HEK293 (cell line): ENCODE data around the gene MTMR12.
A peak's percentile ranks its signal among the peaks of the same experiment; 100 is the strongest.

ENCODE experiments used
- FEZF1 ChIP-seq: fragments of 450-650 bp; formaldehyde crosslinking; IDR thresholded peaks from 2 replicates; pipeline ENCODE4 v1.5.1; 2016; ENCODE audit warnings: missing biosample characterization, missing genetic modification characterization
- HIC1 ChIP-seq: fragments of 450-650 bp; formaldehyde crosslinking; IDR thresholded peaks from 2 replicates; pipeline ENCODE4 v1.5.1; 2016; ENCODE audit warnings: missing biosample characterization, missing genetic modification characterization
- HOXD13 ChIP-seq: sonication (generic); formaldehyde crosslinking; IDR thresholded peaks from 2 replicates; pipeline ENCODE4 v1.8.0; 2022; ENCODE audit warnings: missing genetic modification reagents, borderline replicate concordance
- IKZF3 ChIP-seq: fragments of 450-650 bp; IDR thresholded peaks from 2 replicates; pipeline ENCODE4 v1.5.0; 2018; ENCODE audit warnings: missing biosample characterization, mild to moderate bottlenecking, missing genetic modification characterization, moderate library complexity
- KLF7 ChIP-seq: fragments of 450-650 bp; formaldehyde crosslinking; IDR thresholded peaks from 2 replicates; pipeline ENCODE4 v1.5.1; 2016; ENCODE audit warnings: missing biosample characterization, missing genetic modification characterization, borderline replicate concordance
- SP3 ChIP-seq: fragments of 450-650 bp; formaldehyde crosslinking; IDR thresholded peaks from 2 replicates; pipeline ENCODE4 v1.5.1; 2016; ENCODE audit warnings: missing biosample characterization, missing genetic modification characterization
- ZBTB21 ChIP-seq: fragments of 450-650 bp; formaldehyde crosslinking; IDR thresholded peaks from 2 replicates; pipeline ENCODE4 v1.5.1; 2017; ENCODE audit warnings: missing biosample characterization, missing genetic modification characterization
- ZNF112 ChIP-seq: fragments of 450-650 bp; formaldehyde crosslinking; IDR thresholded peaks from 2 replicates; pipeline ENCODE4 v1.5.0; 2017; ENCODE audit warnings: missing biosample characterization, missing genetic modification characterization
- ZNF155 ChIP-seq: fragments of 450-650 bp; formaldehyde crosslinking; IDR thresholded peaks from 2 replicates; pipeline ENCODE4 v1.5.1; 2016; ENCODE audit warnings: missing biosample characterization, missing genetic modification characterization
- ZNF157 ChIP-seq: fragments of 450-650 bp; formaldehyde crosslinking; IDR thresholded peaks from 2 replicates; pipeline ENCODE4 v1.5.1; 2016; ENCODE audit warnings: missing biosample characterization, missing genetic modification characterization
- ZNF174 ChIP-seq: fragments of 450-650 bp; formaldehyde crosslinking; IDR thresholded peaks from 2 replicates; pipeline ENCODE4 v1.5.0; 2017; ENCODE audit warnings: missing biosample characterization, mild to moderate bottlenecking, missing genetic modification characterization
- ZNF19 ChIP-seq: fragments of 450-650 bp; formaldehyde crosslinking; IDR thresholded peaks from 2 replicates; pipeline ENCODE4; 2016; ENCODE audit warnings: missing biosample characterization, missing genetic modification characterization, low read depth
- ZNF202 ChIP-seq: fragments of 450-650 bp; formaldehyde crosslinking; IDR thresholded peaks from 2 replicates; pipeline ENCODE4 v1.5.1; 2016; ENCODE audit warnings: missing biosample characterization, missing genetic modification characterization, borderline replicate concordance
- ZNF350 ChIP-seq: fragments of 450-650 bp; formaldehyde crosslinking; IDR thresholded peaks from 2 replicates; pipeline ENCODE4 v1.5.0; 2017; ENCODE audit warnings: missing biosample characterization, mild to moderate bottlenecking, missing genetic modification characterization
- ZNF394 ChIP-seq: fragments of 450-650 bp; formaldehyde crosslinking; IDR thresholded peaks from 2 replicates; pipeline ENCODE4 v1.5.1; 2016; ENCODE audit warnings: missing biosample characterization, missing genetic modification characterization, mild to moderate bottlenecking, moderate library complexity, borderline replicate concordance
- ZNF501 ChIP-seq: fragments of 450-650 bp; formaldehyde crosslinking; IDR thresholded peaks from 2 replicates; pipeline ENCODE4 v1.5.1; 2016; ENCODE audit warnings: missing biosample characterization, missing genetic modification characterization
- ZNF549 ChIP-seq: fragments of 450-650 bp; IDR thresholded peaks from 2 replicates; pipeline ENCODE4 v1.5.1; 2018; ENCODE audit warnings: missing biosample characterization, missing genetic modification characterization, mild to moderate bottlenecking, inconsistent platforms, moderate library complexity
- ZNF555 ChIP-seq: fragments of 450-650 bp; formaldehyde crosslinking; conservative IDR thresholded peaks from 2 replicates; pipeline ENCODE4 v1.5.1; 2017; ENCODE audit warnings: missing biosample characterization, mild to moderate bottlenecking, missing genetic modification characterization, inconsistent platforms
- ZNF560 ChIP-seq: fragments of 450-650 bp; formaldehyde crosslinking; IDR thresholded peaks from 2 replicates; pipeline ENCODE4 v1.5.1; 2017; ENCODE audit warnings: missing biosample characterization, missing genetic modification characterization, borderline replicate concordance
- ZNF561 ChIP-seq: fragments of 450-650 bp; IDR thresholded peaks from 2 replicates; pipeline ENCODE4 v1.5.1; 2018; ENCODE audit warnings: missing biosample characterization, missing genetic modification characterization, borderline replicate concordance
- ZNF624 ChIP-seq: fragments of 450-650 bp; formaldehyde crosslinking; IDR thresholded peaks from 2 replicates; pipeline ENCODE4 v1.5.1; 2017; ENCODE audit warnings: missing biosample characterization, missing genetic modification characterization
- ZNF654 ChIP-seq: fragments of 450-650 bp; formaldehyde crosslinking; IDR thresholded peaks from 2 replicates; pipeline ENCODE4 v1.5.1; 2016; ENCODE audit warnings: low read depth, missing biosample characterization, missing genetic modification characterization
- ZNF658 ChIP-seq: fragments of 450-650 bp; formaldehyde crosslinking; IDR thresholded peaks from 2 replicates; pipeline ENCODE4; 2016; ENCODE audit warnings: missing biosample characterization, missing genetic modification characterization
- ZNF791 ChIP-seq: fragments of 450-650 bp; formaldehyde crosslinking; IDR thresholded peaks from 2 replicates; pipeline ENCODE4 v1.5.1; 2016; ENCODE audit warnings: missing biosample characterization, missing genetic modification characterization
- ZNF843 ChIP-seq: fragments of 450-650 bp; formaldehyde crosslinking; IDR thresholded peaks from 2 replicates; pipeline ENCODE4 v1.5.1; 2016; ENCODE audit warnings: missing biosample characterization, missing genetic modification characterization
- ZSCAN16 ChIP-seq: fragments of 450-650 bp; formaldehyde crosslinking; IDR thresholded peaks from 2 replicates; pipeline ENCODE4 v1.5.1; 2016; ENCODE audit warnings: missing biosample characterization, missing genetic modification characterization
- ZSCAN30 ChIP-seq: fragments of 450-650 bp; IDR thresholded peaks from 2 replicates; pipeline ENCODE4 v1.5.1; 2018; ENCODE audit warnings: missing biosample characterization, mild to moderate bottlenecking, missing genetic modification characterization, moderate library complexity
- TF ChIP-seq, protein P1 (sequence below): fragments of 450-650 bp; formaldehyde crosslinking; IDR thresholded peaks from 2 replicates; pipeline ENCODE4 v1.5.1; 2016; ENCODE audit warnings: missing biosample characterization, missing genetic modification characterization
- TF ChIP-seq, protein P2 (sequence below): sonication (generic); formaldehyde crosslinking; IDR thresholded peaks from 2 replicates; pipeline ENCODE4 v1.8.1; 2022; ENCODE audit warnings: mild to moderate bottlenecking, moderate library complexity, missing genetic modification reagents
- TF ChIP-seq, protein P3 (sequence below): fragments of 450-650 bp; IDR thresholded peaks from 2 replicates; pipeline ENCODE4 v1.5.1; 2018; ENCODE audit warnings: missing biosample characterization, mild to moderate bottlenecking, missing genetic modification characterization
- TF ChIP-seq, protein P4 (sequence below): fragments of 450-650 bp; formaldehyde crosslinking; IDR thresholded peaks from 2 replicates; pipeline ENCODE4 v1.5.1; 2017; ENCODE audit warnings: missing biosample characterization, mild to moderate bottlenecking, missing genetic modification characterization, moderate library complexity
- TF ChIP-seq, protein P5 (sequence below): fragments of 450-650 bp; formaldehyde crosslinking; IDR thresholded peaks from 2 replicates; pipeline ENCODE4 v1.5.1; 2016; ENCODE audit warnings: missing biosample characterization, missing genetic modification characterization

Gene MTMR12

GRCh38 chr5:32193591-32193990 lies 119.1 kb downstream of the MTMR12 start (continued):
- no peak for TF ChIP-seq ZNF112 (tag by site-specific recombination)
- TF ChIP-seq ZNF791 (tag by site-specific recombination) = no peak
- TF ChIP-seq ZNF560 (tag by site-specific recombination) = no peak
- peak; percentile 98 for TF ChIP-seq ZNF561 (tag by site-specific recombination)
- TF ChIP-seq ZSCAN16 (tag by site-specific recombination) = no peak
- TF ChIP-seq HOXD13 (CRISPR knock-in tag) = peak; percentile 95; the same call in 1 of the 2 replicates
- TF ChIP-seq, protein P1, sequence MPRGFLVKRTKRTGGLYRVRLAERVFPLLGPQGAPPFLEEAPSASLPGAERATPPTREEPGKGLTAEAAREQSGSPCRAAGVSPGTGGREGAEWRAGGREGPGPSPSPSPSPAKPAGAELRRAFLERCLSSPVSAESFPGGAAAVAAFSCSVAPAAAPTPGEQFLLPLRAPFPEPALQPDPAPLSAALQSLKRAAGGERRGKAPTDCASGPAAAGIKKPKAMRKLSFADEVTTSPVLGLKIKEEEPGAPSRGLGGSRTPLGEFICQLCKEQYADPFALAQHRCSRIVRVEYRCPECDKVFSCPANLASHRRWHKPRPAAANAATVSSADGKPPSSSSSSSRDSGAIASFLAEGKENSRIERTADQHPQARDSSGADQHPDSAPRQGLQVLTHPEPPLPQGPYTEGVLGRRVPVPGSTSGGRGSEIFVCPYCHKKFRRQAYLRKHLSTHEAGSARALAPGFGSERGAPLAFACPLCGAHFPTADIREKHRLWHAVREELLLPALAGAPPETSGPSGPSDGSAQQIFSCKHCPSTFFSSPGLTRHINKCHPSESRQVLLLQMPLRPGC (tag by site-specific recombination) = peak; percentile 71; the same call in 1 of the 2 replicates
- TF ChIP-seq ZNF555 (tag by site-specific recombination) = no peak
- no peak for TF ChIP-seq ZNF155 (tag by site-specific recombination)
- TF ChIP-seq ZNF157 = no peak
- peak; percentile 98 for TF ChIP-seq ZSCAN30 (tag by site-specific recombination)
- TF ChIP-seq ZNF549 (tag by site-specific recombination) = no peak
- TF ChIP-seq, protein P2, sequence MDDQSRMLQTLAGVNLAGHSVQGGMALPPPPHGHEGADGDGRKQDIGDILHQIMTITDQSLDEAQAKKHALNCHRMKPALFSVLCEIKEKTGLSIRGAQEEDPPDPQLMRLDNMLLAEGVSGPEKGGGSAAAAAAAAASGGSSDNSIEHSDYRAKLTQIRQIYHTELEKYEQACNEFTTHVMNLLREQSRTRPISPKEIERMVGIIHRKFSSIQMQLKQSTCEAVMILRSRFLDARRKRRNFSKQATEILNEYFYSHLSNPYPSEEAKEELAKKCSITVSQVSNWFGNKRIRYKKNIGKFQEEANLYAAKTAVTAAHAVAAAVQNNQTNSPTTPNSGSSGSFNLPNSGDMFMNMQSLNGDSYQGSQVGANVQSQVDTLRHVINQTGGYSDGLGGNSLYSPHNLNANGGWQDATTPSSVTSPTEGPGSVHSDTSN (CRISPR knock-in tag) = no peak
- TF ChIP-seq HIC1 (tag by site-specific recombination) = peak; percentile 82
- TF ChIP-seq ZNF624 (tag by site-specific recombination) = no peak
- TF ChIP-seq ZNF350 (tag by site-specific recombination) = no peak
- peak; percentile 88 for TF ChIP-seq ZBTB21
- TF ChIP-seq FEZF1 (tag by site-specific recombination) = peak; percentile 91
- TF ChIP-seq ZNF394 (tag by site-specific recombination) = peak; percentile 39; the same call in 1 of the 2 replicates
- TF ChIP-seq IKZF3 (tag by site-specific recombination) = peak; percentile 97
- TF ChIP-seq ZNF654 (tag by site-specific recombination) = no peak
- no peak for TF ChIP-seq SP3 (tag by site-specific recombination)
- TF ChIP-seq, protein P3, sequence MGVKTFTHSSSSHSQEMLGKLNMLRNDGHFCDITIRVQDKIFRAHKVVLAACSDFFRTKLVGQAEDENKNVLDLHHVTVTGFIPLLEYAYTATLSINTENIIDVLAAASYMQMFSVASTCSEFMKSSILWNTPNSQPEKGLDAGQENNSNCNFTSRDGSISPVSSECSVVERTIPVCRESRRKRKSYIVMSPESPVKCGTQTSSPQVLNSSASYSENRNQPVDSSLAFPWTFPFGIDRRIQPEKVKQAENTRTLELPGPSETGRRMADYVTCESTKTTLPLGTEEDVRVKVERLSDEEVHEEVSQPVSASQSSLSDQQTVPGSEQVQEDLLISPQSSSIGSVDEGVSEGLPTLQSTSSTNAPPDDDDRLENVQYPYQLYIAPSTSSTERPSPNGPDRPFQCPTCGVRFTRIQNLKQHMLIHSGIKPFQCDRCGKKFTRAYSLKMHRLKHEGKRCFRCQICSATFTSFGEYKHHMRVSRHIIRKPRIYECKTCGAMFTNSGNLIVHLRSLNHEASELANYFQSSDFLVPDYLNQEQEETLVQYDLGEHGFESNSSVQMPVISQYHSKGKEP = peak; percentile 77; the same call in 1 of the 2 replicates
- peak; percentile 77; the same call in 1 of the 2 replicates for TF ChIP-seq ZNF501 (tag by site-specific recombination)
- no peak for TF ChIP-seq ZNF19
- TF ChIP-seq ZNF174 (tag by site-specific recombination) = no peak
- TF ChIP-seq, protein P4, sequence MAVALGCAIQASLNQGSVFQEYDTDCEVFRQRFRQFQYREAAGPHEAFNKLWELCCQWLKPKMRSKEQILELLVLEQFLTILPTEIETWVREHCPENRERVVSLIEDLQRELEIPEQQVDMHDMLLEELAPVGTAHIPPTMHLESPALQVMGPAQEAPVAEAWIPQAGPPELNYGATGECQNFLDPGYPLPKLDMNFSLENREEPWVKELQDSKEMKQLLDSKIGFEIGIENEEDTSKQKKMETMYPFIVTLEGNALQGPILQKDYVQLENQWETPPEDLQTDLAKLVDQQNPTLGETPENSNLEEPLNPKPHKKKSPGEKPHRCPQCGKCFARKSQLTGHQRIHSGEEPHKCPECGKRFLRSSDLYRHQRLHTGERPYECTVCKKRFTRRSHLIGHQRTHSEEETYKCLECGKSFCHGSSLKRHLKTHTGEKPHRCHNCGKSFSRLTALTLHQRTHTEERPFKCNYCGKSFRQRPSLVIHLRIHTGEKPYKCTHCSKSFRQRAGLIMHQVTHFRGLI (tag by site-specific recombination) = no peak; the same call in 1 of the 2 replicates
- TF ChIP-seq ZNF843 (tag by site-specific recombination) = peak; percentile 96
- TF ChIP-seq ZNF658 = no peak
- TF ChIP-seq ZNF202 = no peak
- TF ChIP-seq, protein P5, sequence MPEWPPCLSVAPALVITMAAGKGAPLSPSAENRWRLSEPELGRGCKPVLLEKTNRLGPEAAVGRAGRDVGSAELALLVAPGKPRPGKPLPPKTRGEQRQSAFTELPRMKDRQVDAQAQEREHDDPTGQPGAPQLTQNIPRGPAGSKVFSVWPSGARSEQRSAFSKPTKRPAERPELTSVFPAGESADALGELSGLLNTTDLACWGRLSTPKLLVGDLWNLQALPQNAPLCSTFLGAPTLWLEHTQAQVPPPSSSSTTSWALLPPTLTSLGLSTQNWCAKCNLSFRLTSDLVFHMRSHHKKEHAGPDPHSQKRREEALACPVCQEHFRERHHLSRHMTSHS (tag by site-specific recombination) = no peak
- no peak; the same call in 1 of the 2 replicates for TF ChIP-seq KLF7
